H9 (cell line): ENCODE results near the gene ATF6. TPM values are rescaled to one million over a fixed set of nuclear protein-coding genes. Genes with fewer than 3 reads are reported as not detected.

Experiments
- DNase-seq: peaks from one replicate; pipeline ENCODE4 v3.0.0-alpha.2; 2017
- H2AFZ ChIP-seq: one replicate; pipeline ENCODE4 v1.6.1; 2013; ENCODE audit warnings: mild to moderate bottlenecking, low read length, control low read depth, moderate library complexity
- H2AK5ac ChIP-seq: 2 replicates; pipeline ENCODE4 v1.6.1; 2013; ENCODE audit warnings: low read length, control low read depth, mixed read lengths; ENCODE audit not compliant: insufficient read length
- H2BK120ac ChIP-seq: one replicate; pipeline ENCODE4 v1.6.1; 2013; ENCODE audit warnings: low read depth, mild to moderate bottlenecking, low read length, control low read depth, inconsistent platforms; ENCODE audit not compliant: poor library complexity, severe bottlenecking
- H2BK12ac ChIP-seq: 2 replicates; pipeline ENCODE4 v1.6.1; 2013; ENCODE audit warnings: low read length, control low read depth, mixed read lengths, low read depth; ENCODE audit not compliant: insufficient read length
- H2BK15ac ChIP-seq: 2 replicates; pipeline ENCODE4 v1.6.1; 2013; ENCODE audit warnings: low read depth, low read length, control low read depth
- H2BK20ac ChIP-seq: one replicate; pipeline ENCODE4 v1.6.1; 2013; ENCODE audit warnings: low read depth, mild to moderate bottlenecking, low read length, control low read depth, inconsistent platforms; ENCODE audit not compliant: poor library complexity, severe bottlenecking
- H2BK5ac ChIP-seq: 2 replicates; pipeline ENCODE4 v1.6.1; 2013; ENCODE audit warnings: low read length, control low read depth, mixed read lengths; ENCODE audit not compliant: insufficient read length
- H3K14ac ChIP-seq: 2 replicates; pipeline ENCODE4 v1.6.1; 2013; ENCODE audit warnings: low read length, control low read depth; ENCODE audit not compliant: insufficient read depth
- H3K18ac ChIP-seq: 2 replicates; pipeline ENCODE4 v1.6.1; 2013; ENCODE audit warnings: low read depth, mild to moderate bottlenecking, mixed read lengths, low read length, control low read depth; ENCODE audit not compliant: insufficient read length
- H3K23ac ChIP-seq: 2 replicates; pipeline ENCODE4 v1.6.1; 2013; ENCODE audit warnings: low read length, control low read depth, mixed read lengths, low read depth; ENCODE audit not compliant: insufficient read length
- H3K23me2 ChIP-seq: 2 replicates; pipeline ENCODE4 v1.6.1; 2013; ENCODE audit warnings: low read depth, mild to moderate bottlenecking, mixed read lengths, low read length, control low read depth; ENCODE audit not compliant: insufficient read length, poor library complexity, severe bottlenecking
- H3K27ac ChIP-seq: 2 replicates; pipeline ENCODE4 v1.5.1; 2013; ENCODE audit warnings: low read length, control low read depth, mixed read lengths, low read depth; ENCODE audit not compliant: insufficient read length
- H3K27me3 ChIP-seq: 2 replicates; pipeline ENCODE4 v1.6.1; 2013; ENCODE audit warnings: low read length, control low read depth, inconsistent platforms; ENCODE audit not compliant: insufficient read depth
- H3K4ac ChIP-seq: 2 replicates; pipeline ENCODE4 v1.6.1; 2013; ENCODE audit warnings: low read depth, mild to moderate bottlenecking, control low read depth, inconsistent platforms, low read length, moderate library complexity
- H3K4me1 ChIP-seq: 2 replicates; pipeline ENCODE4 v1.6.1; 2013; ENCODE audit warnings: low read length, control low read depth, inconsistent platforms; ENCODE audit not compliant: insufficient read depth
- H3K4me2 ChIP-seq: 2 replicates; pipeline ENCODE4 v1.6.1; 2013; ENCODE audit warnings: low read length, control low read depth, mixed read lengths; ENCODE audit not compliant: insufficient read length, insufficient read depth
- H3K56ac ChIP-seq: 2 replicates; pipeline ENCODE4 v1.6.1; 2013; ENCODE audit warnings: low read depth, mild to moderate bottlenecking, mixed read lengths, low read length, control low read depth; ENCODE audit not compliant: insufficient read length
- H3K79me1 ChIP-seq: 2 replicates; pipeline ENCODE4 v1.6.1; 2013; ENCODE audit warnings: low read depth, mild to moderate bottlenecking, moderate library complexity, low read length, control low read depth, inconsistent platforms; ENCODE audit not compliant: insufficient read depth, poor library complexity, severe bottlenecking
- H3K79me2 ChIP-seq: 2 replicates; pipeline ENCODE4 v1.6.1; 2013; ENCODE audit warnings: low read length, control low read depth, inconsistent platforms; ENCODE audit not compliant: insufficient read depth
- H3K9ac ChIP-seq: 2 replicates; pipeline ENCODE4 v1.6.1; 2013; ENCODE audit warnings: low read length, control low read depth, mixed read lengths; ENCODE audit not compliant: insufficient read length; ENCODE audit errors: extremely low read depth
- H3K9me3 ChIP-seq: one replicate; pipeline ENCODE4 v1.6.1; 2013; ENCODE audit warnings: low read depth, low read length, inconsistent platforms; ENCODE audit not compliant: control insufficient read depth
- H3T11ph ChIP-seq: one replicate; pipeline ENCODE4 v1.6.1; 2013; ENCODE audit warnings: mild to moderate bottlenecking, low read length, control low read depth, inconsistent platforms
- H4K20me1 ChIP-seq: one replicate; pipeline ENCODE4 v1.6.1; 2013; ENCODE audit not compliant: control insufficient read depth, insufficient read length, insufficient read depth
- H4K5ac ChIP-seq: 2 replicates; pipeline ENCODE4 v1.6.1; 2013; ENCODE audit warnings: low read depth, mild to moderate bottlenecking, mixed read lengths, low read length, control low read depth; ENCODE audit not compliant: insufficient read length
- H4K8ac ChIP-seq: replicated peaks from 2 replicates; pipeline ENCODE4 v1.6.1; 2013; ENCODE audit warnings: low read length, control low read depth, mixed read lengths, low read depth; ENCODE audit not compliant: insufficient read length
- H4K91ac ChIP-seq: 2 replicates; pipeline ENCODE4 v1.6.1; 2013; ENCODE audit warnings: low read depth, mild to moderate bottlenecking, moderate library complexity, mixed read lengths, low read length, control low read depth; ENCODE audit not compliant: insufficient read length
- H3K27ac Mint-ChIP-seq, 3 experiments: 2 replicates in 2 of 3; 3 replicates in 1 of 3; pipeline ENCODE4 v1.8.0; 2020 to 2021; ENCODE audit warnings: mixed read lengths in 3 of 3, mild to moderate bottlenecking in 1 of 3, moderate library complexity in 1 of 3
- H3K27me3 Mint-ChIP-seq: 2 replicates; pipeline ENCODE4 v1.8.0; 2021; ENCODE audit warnings: low read depth, mild to moderate bottlenecking, moderate library complexity, mixed read lengths
- H3K36me3 Mint-ChIP-seq, 3 experiments: 2 replicates in 2 of 3; 3 replicates in 1 of 3; pipeline ENCODE4 v1.8.0; 2020 to 2021; ENCODE audit warnings: low read depth in 3 of 3, mixed read lengths in 3 of 3; ENCODE audit not compliant: insufficient read depth in 1 of 3
- H3K4me1 Mint-ChIP-seq, 2 experiments: 2 replicates each; pipeline ENCODE4 v1.8.0; 2020; ENCODE audit warnings: mixed read lengths in 2 of 2
- H3K4me3 Mint-ChIP-seq, 2 experiments: 2 replicates in 1 of 2; 3 replicates in 1 of 2; pipeline ENCODE4 v1.8.0; 2020 to 2021; ENCODE audit warnings: mild to moderate bottlenecking in 2 of 2, mixed read lengths in 2 of 2, moderate library complexity in 1 of 2
- H3K9me3 Mint-ChIP-seq, 2 experiments: 2 replicates in 1 of 2; 3 replicates in 1 of 2; pipeline ENCODE4 v1.8.0; 2020; ENCODE audit warnings: mild to moderate bottlenecking in 2 of 2, mixed read lengths in 2 of 2, moderate library complexity in 1 of 2
- WGBS: extraction: QIAGEN DNeasy Blood & Tissue Kit; methylation state at CpG from one replicate; pipeline ENCODE4 v1.1.7; 2013; ENCODE audit warnings: missing lambda C conversion rate, low lambda C conversion rate, mixed read lengths; ENCODE audit not compliant: insufficient read length; ENCODE audit errors: extremely low coverage; 5-methylcytosine and 5-hydroxymethylcytosine counted together
- total RNA-seq: library from RNA; stranded (reverse); gene quantifications from 2 replicates; pipeline ENCODE4 v1.2.1, GENCODE V29; 2021
- TF ChIP-seq, protein P1 (sequence below): fragments of 200-600 bp; sonication (generic); conservative IDR thresholded peaks from 3 replicates; pipeline ENCODE4 v1.8.0; 2021; ENCODE audit warnings: antibody characterized with exemption, mild to moderate bottlenecking

ATF6 gene
- total RNA-seq, 1 experiment from 2014 or later = 11.2 TPM

- no peaks in the 10 kb centered on the region for H3K36me3 Mint-ChIP-seq
- WGBS = no CpG with 5 or more reads among the region's 2 CpGs
These were observed 106.4 kb downstream of the ATF6 start for GRCh38 chr1:161872506-161872905.

More at GRCh38 chr1:161872506-161872905, 106.4 kb downstream of the ATF6 start:
- Histone ChIP-seq H4K91ac (no peak overlapping the region), H3K23ac (no peak overlapping the region), H3K79me1 (no peaks in the 10 kb centered on the region), H2BK15ac (no peak overlapping the region), H3K4me1 (no peaks in the 10 kb centered on the region), H3K18ac (no peak overlapping the region), H3K27ac (no peak overlapping the region), H2BK120ac (no peak overlapping the region), H3K9me3 (no peaks in the 10 kb centered on the region), H3K4ac (no peak overlapping the region), H4K5ac (no peak overlapping the region), H3K79me2 (no peaks in the 10 kb centered on the region), H4K8ac (no peak overlapping the region), H3T11ph (no peak overlapping the region), H3K56ac (no peak overlapping the region), H3K23me2 (no peaks in the 10 kb centered on the region), H2BK12ac (no peak overlapping the region), H3K4me2 (no peak overlapping the region), H3K14ac (no peak overlapping the region), H3K9ac (no peak overlapping the region), H2AFZ (no peak overlapping the region), H3K27me3 (no peaks in the 10 kb centered on the region), H4K20me1 (no peaks in the 10 kb centered on the region), H2BK5ac (no peak overlapping the region), H2BK20ac (no peak overlapping the region), H2AK5ac (no peak overlapping the region)
- Mint-ChIP-seq H3K27me3 (no peaks in the 10 kb centered on the region), H3K4me1 (peaks cover 0 to 4% of the 10 kb centered on the region in 2 experiments; a peak in 2 of 4 replicates), H3K9me3 (no peaks in the 10 kb centered on the region), H3K4me3 (no peak overlapping the region), H3K27ac (no peak overlapping the region)
- DNase-seq = no peak
- TF ChIP-seq, protein P1, sequence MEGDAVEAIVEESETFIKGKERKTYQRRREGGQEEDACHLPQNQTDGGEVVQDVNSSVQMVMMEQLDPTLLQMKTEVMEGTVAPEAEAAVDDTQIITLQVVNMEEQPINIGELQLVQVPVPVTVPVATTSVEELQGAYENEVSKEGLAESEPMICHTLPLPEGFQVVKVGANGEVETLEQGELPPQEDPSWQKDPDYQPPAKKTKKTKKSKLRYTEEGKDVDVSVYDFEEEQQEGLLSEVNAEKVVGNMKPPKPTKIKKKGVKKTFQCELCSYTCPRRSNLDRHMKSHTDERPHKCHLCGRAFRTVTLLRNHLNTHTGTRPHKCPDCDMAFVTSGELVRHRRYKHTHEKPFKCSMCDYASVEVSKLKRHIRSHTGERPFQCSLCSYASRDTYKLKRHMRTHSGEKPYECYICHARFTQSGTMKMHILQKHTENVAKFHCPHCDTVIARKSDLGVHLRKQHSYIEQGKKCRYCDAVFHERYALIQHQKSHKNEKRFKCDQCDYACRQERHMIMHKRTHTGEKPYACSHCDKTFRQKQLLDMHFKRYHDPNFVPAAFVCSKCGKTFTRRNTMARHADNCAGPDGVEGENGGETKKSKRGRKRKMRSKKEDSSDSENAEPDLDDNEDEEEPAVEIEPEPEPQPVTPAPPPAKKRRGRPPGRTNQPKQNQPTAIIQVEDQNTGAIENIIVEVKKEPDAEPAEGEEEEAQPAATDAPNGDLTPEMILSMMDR = no peak
